Adrenal gland (tissue), 12 donors: ENCODE measurements around the gene HYAL2. TPM values are rescaled to one million over a fixed set of nuclear protein-coding genes. Genes with fewer than 3 reads are reported as not detected.
A peak's percentile ranks its signal among the peaks of the same experiment; 100 is the strongest.

Experiments
- DNase-seq, 7 donors: peaks; one replicate each; pipeline ENCODE4 v3.0.0-alpha.2; 2019 to 2020
- H3K27ac ChIP-seq, 5 donors: fragments of 200-600 bp; sonication (generic) in 4 of 5; 1 replicate in 3 of 5; 2 replicates in 2 of 5; pipeline versions ENCODE4 v1.5.1 to v1.8.0; 2016 to 2020; ENCODE audit warnings: mild to moderate bottlenecking in 1 of 5
- H3K27me3 ChIP-seq: fragments of 200-600 bp; 2 replicates; pipeline ENCODE4 v1.8.0; 2021
- H3K36me3 ChIP-seq, 2 donors: fragments of 200-600 bp; replicated peaks in 1 of 2; 1 replicate in 1 of 2; 2 replicates in 1 of 2; pipeline versions ENCODE4 v1.5.1 to v1.8.0; 2018 to 2022
- H3K4me1 ChIP-seq, 2 donors: fragments of 200-600 bp; replicated peaks in 1 of 2; 1 replicate in 1 of 2; 2 replicates in 1 of 2; pipeline versions ENCODE4 v1.5.1 to v1.8.0; 2018 to 2021
- H3K4me3 ChIP-seq, 4 donors: fragments of 200-600 bp; sonication (generic) in 3 of 4; one replicate each; pipeline ENCODE4 v1.5.1; 2016 to 2018
- H3K9me3 ChIP-seq, 3 donors: fragments of 200-600 bp; sonication (generic) in 1 of 3; replicated peaks in 1 of 3; 1 replicate in 2 of 3; 2 replicates in 1 of 3; pipeline versions ENCODE4 v1.5.1 to v1.8.0; 2016 to 2021
- CTCF ChIP-seq, 6 experiments: fragments of 450-650 bp in 4 of 6; fragments of 200-600 bp in 2 of 6; sonication (generic) in 1 of 6; IDR thresholded peaks; 1 replicate in 5 of 6; 2 replicates in 1 of 6; pipeline versions ENCODE4 v1.5.1 to v1.8.0; 2016 to 2021; ENCODE audit warnings: antibody characterized with exemption in 6 of 6, mild to moderate bottlenecking in 2 of 6, moderate library complexity in 1 of 6
- POLR2A ChIP-seq, 2 donors: fragments of 450-650 bp; IDR thresholded peaks; one replicate each; pipeline ENCODE4 v1.6.1; 2017; ENCODE audit warnings: antibody characterized with exemption in 2 of 2, mild to moderate bottlenecking in 2 of 2, moderate library complexity in 1 of 2
- WGBS, 4 donors: extraction: QIAGEN DNeasy Blood & Tissue Kit in 2 of 4; methylation state at CpG; one replicate each; pipeline versions ENCODE4 v1.1.5 to v1.1.7; 2013 to 2017; 5-methylcytosine and 5-hydroxymethylcytosine counted together
- intact Hi-C, 2 donors: fragments of 100-400 bp; cut with DNase I; formaldehyde crosslinking; loops; one replicate each; pipeline versions ENCODE4 v1.14.1 to v1.15.0; 2022 to 2023
- polyA plus RNA-seq, 3 donors: library from polyadenylated mRNA; stranded (reverse); fragments of 200-250 nt in 2 of 3; fragments of 350-450 nt in 1 of 3; fragmentation: Illumina TruSeq in 1 of 3; extraction: RNeasy Lipid Tissue Mini Kit (QIAGEN cat#74804) in 1 of 3; gene quantifications; one replicate each; pipeline ENCODE4 v1.2.3, GENCODE V29; 2013 to 2014
- total RNA-seq, 9 donors: library from RNA; depleted of rRNA in 4 of 9; stranded (reverse); fragments of >200 nt in 4 of 9; fragments of 120-200 nt in 1 of 9; fragmentation: NEBNext Ultra II Directional in 1 of 9; extraction: Animal tissue kit (Norgen Biotek cat#: 25700) in 1 of 9; gene quantifications; one replicate each; pipeline versions ENCODE4 v1.1.0 to v1.2.4, GENCODE V29; 2013 to 2023
- donor health status: healthy with polysubstance abuse.
- donor health status: Bipolar disorder and iron deficiency.
- donor health status: DM: yes; HTN: yes; CAD: no.
- donor health status: DM: no; HTN: no; CAD: no.
- donor health status: DM: no; HTN: no; CAD: no.
- donor health status: DM: yes; HTN: yes; CAD: no.

HYAL2 gene
- total and polyA plus RNA-seq, 12 donors = 28.0 to 186 (median 99.8) TPM

DNA sequence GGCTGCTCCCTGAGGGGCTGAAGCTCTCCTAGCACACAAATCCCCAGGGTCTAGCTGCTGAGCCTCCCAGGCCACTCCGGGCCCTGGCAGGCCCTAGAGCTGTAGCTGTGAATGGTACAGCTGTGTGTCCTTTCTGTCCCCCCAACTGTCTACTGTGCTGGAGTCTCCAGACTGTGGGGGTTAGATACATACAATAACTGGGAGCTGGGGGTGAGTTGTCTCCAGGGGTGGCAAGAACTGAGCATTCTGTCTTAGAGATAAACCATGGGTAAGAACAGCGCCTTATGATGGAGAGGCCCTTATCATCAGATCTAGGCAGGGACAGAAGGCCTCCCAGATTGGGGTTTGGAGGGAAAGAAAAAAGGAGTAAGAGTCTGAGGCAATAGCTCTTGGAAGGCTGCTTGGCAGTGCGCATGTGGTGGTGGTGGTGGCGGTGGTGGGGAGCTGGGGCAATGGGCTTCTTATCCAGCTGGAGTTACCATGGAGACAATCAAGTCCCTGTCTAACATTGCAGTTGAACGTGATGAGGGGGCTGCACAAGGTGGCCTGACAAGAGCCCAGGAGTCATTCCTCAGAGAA lies 31.7 kb upstream of the HYAL2 start:
- H3K4me1 ChIP-seq = peaks cover 51 to 60% of the 10 kb centered on the region in 2 donors
- intact Hi-C loops = no loop called here
- TF ChIP-seq POLR2A (IDR thresholded peaks at IDR 0.05) (no peak), CTCF (IDR thresholded peaks at IDR 0.05) (no peak)

GRCh38 chr3:50353245-50354004 lies 30.9 kb upstream of the HYAL2 start:
- TF ChIP-seq POLR2A (IDR thresholded peaks at IDR 0.05) (no peak), CTCF (IDR thresholded peaks at IDR 0.05) (no peak)
- no peak for DNase-seq
- Histone ChIP-seq H3K4me3 (no peak overlapping the region), H3K36me3 (peaks cover 0 to 34% of the 10 kb centered on the region in 2 donors), H3K9me3 (no peaks in the 10 kb centered on the region), H3K27me3 (no peaks in the 10 kb centered on the region), H3K27ac (no peak overlapping the region), H3K4me1 (peaks cover 46 to 60% of the 10 kb centered on the region in 2 donors)
- 77 to 93% (median 82%) methylated on average over 5 to 12 of the region's 12 CpGs for WGBS, 4 donors
- intact Hi-C loops = no loop called here

More for the DNA sequence above, 31.7 kb upstream of the HYAL2 start:
- 72 to 83% (median 79%) methylated on average over 4 to 5 of the region's 5 CpGs for WGBS, 4 donors
- no peak overlapping the region for H3K27ac ChIP-seq
- H3K36me3 ChIP-seq = peaks cover 0 to 29% of the 10 kb centered on the region in 2 donors
- no peak overlapping the region for H3K4me3 ChIP-seq
- no peak for DNase-seq
- no peaks in the 10 kb centered on the region for H3K27me3 ChIP-seq
- H3K9me3 ChIP-seq = no peaks in the 10 kb centered on the region

- no peak for DNase-seq
- Histone ChIP-seq H3K4me3 (no peak overlapping the region), H3K9me3 (no peaks in the 10 kb centered on the region), H3K27me3 (no peaks in the 10 kb centered on the region), H3K4me1 (peaks cover 39 to 53% of the 10 kb centered on the region in 2 donors), H3K36me3 (peaks cover 0 to 41% of the 10 kb centered on the region in 2 donors), H3K27ac (no peak overlapping the region)
- intact Hi-C loops = no loop called here
- TF ChIP-seq CTCF (IDR thresholded peaks at IDR 0.05) (no peak), POLR2A (IDR thresholded peaks at IDR 0.05) (no peak)
- 27 to 47% (median 33%) methylated on average over 2 of the region's 2 CpGs for WGBS, 4 donors
Measured at GRCh38 chr3:50352781-50353180, 30.2 kb upstream of the HYAL2 start.

- WGBS, 4 donors = 18 to 63% (median 40%) methylated on average over 5 to 11 of the region's 11 CpGs
- Histone ChIP-seq H3K36me3 (peaks cover 0 to 46% of the 10 kb centered on the region in 2 donors), H3K27ac (peak overlapping the region in 3 of 5 donors; percentile 55 to 99 (median 93)), H3K27me3 (no peaks in the 10 kb centered on the region), H3K4me3 (peak overlapping the region in 2 of 4 donors; percentile 47 to 96), H3K9me3 (no peaks in the 10 kb centered on the region), H3K4me1 (peaks cover 25 to 38% of the 10 kb centered on the region in 2 donors)
- TF ChIP-seq CTCF (IDR thresholded peaks at IDR 0.05) (no peak), POLR2A (IDR thresholded peaks at IDR 0.05) (no peak)
- DNase-seq = no peak
- intact Hi-C loops = no loop called here
Measured at GRCh38 chr3:50351323-50351697, 28.8 kb upstream of the HYAL2 start.
